Body of pancreas (tissue), 4 donors: ENCODE results near the gene YBX3. TPM values are rescaled to one million over a fixed set of nuclear protein-coding genes. Genes with fewer than 3 reads are reported as not detected.

ENCODE experiments used
- ATAC-seq: fragments of 150-250 bp; one replicate; pipeline ENCODE4 v1.9.1; 2016
- DNase-seq, 4 donors: peaks; one replicate each; pipeline ENCODE4 v3.0.0-alpha.2; 2019
- H3K27ac ChIP-seq, 4 donors: fragments of 200-600 bp; sonication (generic); 1 replicate in 3 of 4; 2 replicates in 1 of 4; pipeline versions ENCODE4 v1.5.1 to v1.6.1; 2016 to 2019; ENCODE audit warnings: mild to moderate bottlenecking in 1 of 4, mixed read lengths in 1 of 4, moderate library complexity in 1 of 4
- H3K27me3 ChIP-seq, 2 donors: fragments of 200-600 bp; sonication (generic); one replicate each; pipeline ENCODE4 v1.6.0; 2016; ENCODE audit warnings: mild to moderate bottlenecking in 1 of 2
- H3K36me3 ChIP-seq, 2 donors: fragments of 200-600 bp; sonication (generic); replicated peaks in 1 of 2; 2 replicates each; pipeline ENCODE4 v1.5.1; 2016; ENCODE audit warnings: low read depth in 2 of 2; ENCODE audit not compliant: insufficient read depth in 1 of 2
- H3K4me1 ChIP-seq: fragments of 200-600 bp; sonication (generic); one replicate; pipeline ENCODE4 v1.6.0; 2016
- H3K4me3 ChIP-seq, 2 donors: fragments of 200-600 bp; sonication (generic); 1 replicate in 1 of 2; 2 replicates in 1 of 2; pipeline ENCODE4 v1.5.1; 2016 to 2019
- H3K9me3 ChIP-seq, 3 donors: fragments of 200-600 bp; sonication (generic); 1 replicate in 2 of 3; 2 replicates in 1 of 3; pipeline ENCODE4 v1.5.1; 2016
- CTCF ChIP-seq, 7 experiments: fragments of 450-650 bp in 4 of 7; fragments of 200-600 bp in 3 of 7; sonication (generic) in 3 of 7; IDR thresholded peaks; one replicate each; pipeline ENCODE4 v1.5.1; 2016 to 2019; ENCODE audit warnings: antibody characterized with exemption in 7 of 7
- POLR2A ChIP-seq, 3 donors: fragments of 450-650 bp; IDR thresholded peaks; one replicate each; pipeline ENCODE4 v1.6.1; 2016; ENCODE audit warnings: antibody characterized with exemption in 3 of 3, mild to moderate bottlenecking in 2 of 3
- WGBS, 2 donors: methylation state at CpG; one replicate each; pipeline ENCODE4 v1.1.5; 2017; 5-methylcytosine and 5-hydroxymethylcytosine counted together
- intact Hi-C: fragments of 100-400 bp; cut with DNase I; formaldehyde crosslinking; loops from one replicate; pipeline ENCODE4 v1.15.1; 2023
- total RNA-seq, 2 donors: library from RNA; depleted of rRNA; stranded (reverse); fragments of >200 nt; gene quantifications; one replicate each; pipeline ENCODE4 v1.1.0, GENCODE V29; 2016

The YBX3 gene
- total RNA-seq, 2 donors from 2014 or later, result 293 to 403 TPM

GRCh38 chr12:10720974-10721650, 2.0 kb downstream of the YBX3 start:
- no peaks in the 10 kb centered on the region for H3K36me3 ChIP-seq
- H3K4me1 ChIP-seq, result peaks cover 62% of the 10 kb centered on the region
- H3K4me3 ChIP-seq, result peak overlapping the region in 1 of 2 donors; percentile 59
- TF ChIP-seq CTCF (IDR thresholded peaks at IDR 0.05), result no peak
- no peak for TF ChIP-seq POLR2A (IDR thresholded peaks at IDR 0.05)
- DNase-seq (no peak), ATAC-seq (no peak)
- 14 to 21% methylated on average over 3 of the region's 3 CpGs for WGBS, 2 donors
- intact Hi-C loops, result no loop called here
- H3K27me3 ChIP-seq, result no peaks in the 10 kb centered on the region
- H3K9me3 ChIP-seq, result no peaks in the 10 kb centered on the region
- peak overlapping the region; percentile 94 to 99 (median 96) for H3K27ac ChIP-seq

GRCh38 chr12:10719482-10719881, 3.6 kb downstream of the YBX3 start:
- Histone ChIP-seq H3K36me3 (peaks cover 0 to 8% of the 10 kb centered on the region in 2 donors), H3K9me3 (no peaks in the 10 kb centered on the region), H3K27me3 (no peaks in the 10 kb centered on the region), H3K4me1 (peaks cover 67% of the 10 kb centered on the region), H3K4me3 (no peak overlapping the region), H3K27ac (peak overlapping the region in 1 of 4 donors; percentile 96)
- intact Hi-C loops, result no loop called here
- WGBS, 2 donors, result 25 to 39% methylated on average over 4 of the region's 4 CpGs
- no peak for TF ChIP-seq POLR2A (IDR thresholded peaks at IDR 0.05)
- TF ChIP-seq CTCF (IDR thresholded peaks at IDR 0.05), result no peak
- DNase-seq (no peak), ATAC-seq (no peak)

GRCh38 chr12:10718279-10718821, 4.8 kb downstream of the YBX3 start:
- peaks cover 0 to 16% of the 10 kb centered on the region in 2 donors for H3K36me3 ChIP-seq
- DNase-seq (no peak), ATAC-seq (no peak)
- TF ChIP-seq CTCF (IDR thresholded peaks at IDR 0.05), result no peak
- no peak for TF ChIP-seq POLR2A (IDR thresholded peaks at IDR 0.05)
- H3K9me3 ChIP-seq, result no peaks in the 10 kb centered on the region
- H3K27me3 ChIP-seq, result no peaks in the 10 kb centered on the region
- peak overlapping the region in 1 of 4 donors; percentile 14 for H3K27ac ChIP-seq
- no peak overlapping the region for H3K4me3 ChIP-seq
- intact Hi-C loops, result no loop called here
- WGBS, 2 donors, result 36 to 42% methylated on average over 4 of the region's 4 CpGs
- H3K4me1 ChIP-seq, result peaks cover 61% of the 10 kb centered on the region

GRCh38 chr12:10717410-10717809, 5.7 kb downstream of the YBX3 start:
- peaks cover 0 to 21% of the 10 kb centered on the region in 2 donors for H3K36me3 ChIP-seq
- WGBS, 2 donors, result 26 to 38% methylated on average over 2 of the region's 2 CpGs
- intact Hi-C loops, result no loop called here
- H3K27ac ChIP-seq, result peak overlapping the region in 2 of 4 donors; percentile 57 to 63
- ATAC-seq, result no peak
- TF ChIP-seq POLR2A (IDR thresholded peaks at IDR 0.05) (no peak), CTCF (IDR thresholded peaks at IDR 0.05) (no peak)
- no peak overlapping the region for H3K4me3 ChIP-seq
- DNase-seq, result no peak
- no peaks in the 10 kb centered on the region for H3K27me3 ChIP-seq
- no peaks in the 10 kb centered on the region for H3K9me3 ChIP-seq
- H3K4me1 ChIP-seq, result peaks cover 61% of the 10 kb centered on the region
